HG03565 (cell line): Measurements from ENCODE around the gene AOPEP.
"Not testable (repeated sequence)": the region's sequence is repeated elsewhere in the genome, so short reads cannot be mapped to it uniquely, and the experiment has no call there.

ENCODE experiments used
- ATAC-seq: cut with Tn5 transposase; IDR thresholded peaks from one replicate; pipeline ENCODE4 v1.9.1; 2021; ENCODE audit warnings: mild to moderate bottlenecking, moderate library complexity; ENCODE audit not compliant: unreplicated experiment

The AOPEP gene

DNA sequence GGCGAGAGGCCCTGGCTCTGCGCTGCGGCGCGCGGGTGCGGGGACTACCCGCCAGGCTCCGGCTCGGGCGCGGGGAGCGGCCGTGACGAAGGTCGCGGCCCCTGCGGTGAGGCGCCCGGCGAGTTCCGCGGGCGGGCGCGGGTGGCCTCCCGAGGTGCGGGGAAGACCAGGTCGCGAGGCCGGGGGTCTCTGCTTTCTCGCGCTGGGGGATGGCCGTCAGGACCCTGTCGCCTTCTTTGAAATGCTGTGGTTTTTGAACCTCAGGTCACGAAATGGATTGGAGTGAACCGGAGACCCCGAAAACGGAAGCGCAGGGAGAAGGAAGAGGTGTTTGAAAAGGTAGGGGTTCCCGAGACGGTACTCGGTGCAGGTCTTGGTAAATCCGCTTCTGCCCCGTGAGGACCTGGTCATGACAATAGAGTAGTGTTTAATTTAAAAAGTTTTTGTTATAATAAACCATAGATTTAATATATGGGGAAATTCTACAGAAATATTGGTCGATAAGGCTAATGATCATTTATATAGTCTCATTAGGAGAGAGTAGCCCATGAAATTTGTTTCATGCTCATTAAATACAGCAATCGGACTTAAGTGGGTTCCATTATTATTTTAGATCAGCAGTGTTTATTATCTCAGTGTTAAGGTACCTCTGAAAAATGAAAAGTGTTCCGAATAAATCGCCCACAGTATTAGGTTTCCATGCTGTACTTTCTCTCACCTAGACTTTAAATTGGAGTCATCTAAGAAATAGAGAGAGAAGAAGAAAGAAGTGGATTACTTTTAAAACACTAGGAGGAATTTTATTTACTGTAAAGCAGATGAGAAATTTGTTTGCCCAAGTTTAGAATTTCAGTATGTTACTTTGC, 279.0 kb downstream of the AOPEP start:
- peak; percentile 30 for ATAC-seq

DNA sequence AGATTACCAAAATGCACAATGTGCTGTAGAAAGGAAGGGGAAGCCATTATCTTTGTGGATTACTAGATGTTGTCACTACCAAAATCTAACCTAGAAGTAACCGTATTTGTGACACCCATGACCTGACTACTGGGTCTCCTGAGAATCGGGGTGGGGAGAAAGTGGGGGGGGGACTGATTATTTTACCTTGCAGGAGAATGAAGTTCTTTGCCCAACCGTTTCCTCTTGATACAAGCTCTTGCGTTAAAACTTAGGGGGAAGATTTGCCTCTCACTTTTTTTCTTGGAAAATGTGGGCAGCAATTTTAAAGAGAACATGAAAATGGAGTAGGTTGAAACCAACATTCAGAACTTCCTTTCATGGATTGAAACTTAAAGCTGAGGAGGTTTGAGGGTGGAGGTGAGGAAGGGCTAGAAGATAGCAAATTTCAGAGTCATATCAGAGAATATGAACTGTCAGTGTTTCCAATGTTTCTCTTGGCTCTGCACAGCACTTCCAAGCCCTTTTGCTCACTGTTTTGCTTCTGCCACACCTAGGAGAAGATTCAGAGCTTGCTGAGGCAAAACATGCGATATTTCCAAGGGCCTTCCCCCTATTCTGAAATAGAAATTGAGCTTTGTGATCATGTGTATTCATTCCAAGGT, 280.8 kb downstream of the AOPEP start:
- no peak for ATAC-seq

DNA sequence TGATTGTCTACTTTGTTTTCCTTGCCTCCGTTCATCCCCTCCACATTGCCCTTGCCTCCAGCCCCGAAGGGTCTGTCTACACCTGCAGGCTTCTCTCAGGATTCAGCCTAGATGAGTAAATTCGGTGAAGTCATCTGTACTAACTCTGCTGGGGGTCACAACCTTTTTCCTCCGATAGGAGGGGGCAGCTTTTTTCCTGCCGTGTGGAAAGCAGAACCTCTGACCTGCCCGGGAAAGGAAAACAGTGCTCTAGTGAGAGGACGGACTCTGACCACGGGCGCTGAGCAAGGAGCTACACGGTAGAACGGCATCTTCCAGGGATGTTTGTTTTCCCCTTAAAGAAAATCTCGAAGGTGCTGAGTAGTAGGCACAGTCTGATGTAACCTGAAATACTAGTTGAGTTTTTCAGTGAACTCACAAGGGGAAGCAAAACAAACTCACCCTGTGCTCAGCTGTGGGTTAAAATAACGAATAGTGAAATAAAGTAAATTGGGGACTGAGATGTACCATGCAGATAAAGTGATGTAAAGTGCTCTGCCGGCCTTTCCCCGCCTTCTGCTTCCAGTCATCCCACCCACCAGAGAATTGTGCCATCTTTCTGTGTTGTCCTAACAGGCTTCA, 281.8 kb downstream of the AOPEP start:
- no peak for ATAC-seq

DNA sequence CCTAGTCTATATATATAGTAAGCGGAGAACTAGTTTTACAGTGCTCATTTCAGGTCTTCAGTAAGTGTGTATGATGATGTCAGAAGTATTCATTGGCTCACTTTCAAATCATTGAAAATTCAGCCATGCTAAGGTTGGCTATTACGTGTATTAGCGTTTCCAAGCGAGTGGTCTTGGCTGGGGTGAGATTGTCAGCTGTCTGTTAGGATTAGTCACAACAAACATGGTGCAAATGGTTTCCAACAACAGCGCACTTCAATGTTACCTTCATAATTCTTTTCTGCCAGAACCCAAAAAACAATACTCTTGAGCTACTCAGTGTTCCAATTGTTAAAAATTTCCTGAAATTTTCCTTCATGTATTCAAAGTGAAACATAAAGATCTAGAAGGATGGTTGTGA, 283.0 kb downstream of the AOPEP start:
- no peak for ATAC-seq

DNA sequence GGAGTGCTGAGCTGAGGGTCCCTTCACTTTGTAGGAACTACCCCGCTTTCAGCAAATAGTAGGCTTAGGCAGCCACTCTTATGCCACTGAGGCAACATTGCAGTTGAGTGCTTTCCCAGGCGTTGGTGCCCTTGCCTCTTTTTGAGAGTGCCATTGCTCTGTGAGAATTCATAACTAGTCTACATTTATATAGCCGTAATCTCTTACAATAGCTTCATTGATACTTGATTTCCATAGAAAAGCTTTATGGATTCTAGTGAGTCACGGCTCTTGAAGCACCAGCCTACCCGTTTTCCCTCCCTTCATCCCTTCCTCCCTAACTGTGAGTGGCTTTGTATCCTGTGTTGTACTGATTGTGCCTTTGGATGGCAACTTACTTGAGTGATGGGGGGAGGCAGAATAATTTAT, 283.9 kb downstream of the AOPEP start:
- ATAC-seq, result no peak

DNA sequence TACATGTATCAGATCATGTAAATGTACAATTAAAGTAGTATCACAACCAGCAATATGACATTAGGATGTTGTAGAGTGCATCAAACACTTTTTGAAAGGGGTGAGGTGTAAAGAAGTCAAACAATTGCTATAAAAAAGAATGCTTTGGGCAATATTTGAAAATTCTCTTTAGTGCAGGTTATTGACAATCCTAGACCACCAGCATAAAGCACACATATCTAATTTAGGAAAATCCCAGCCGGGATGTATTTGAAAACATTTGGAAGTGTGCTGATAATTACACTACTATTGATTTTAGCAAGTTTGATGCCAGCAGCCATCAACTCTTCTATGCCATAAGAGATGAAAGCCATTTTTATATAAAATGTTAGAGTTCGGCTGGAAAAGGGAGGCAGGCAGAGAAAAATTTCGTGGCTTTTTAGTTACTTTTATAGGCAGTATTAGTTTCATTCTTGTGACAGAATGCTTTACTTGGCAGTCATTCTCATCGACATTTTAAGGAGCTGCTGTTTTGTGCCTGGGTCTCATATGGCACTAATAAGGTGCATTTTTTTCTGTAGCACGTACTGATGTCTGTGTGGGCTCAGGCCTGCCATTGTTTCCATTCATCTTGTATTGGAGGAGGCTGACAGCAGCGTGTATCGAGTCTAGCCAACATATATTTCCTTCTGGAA, 285.7 kb downstream of the AOPEP start:
- no peak for ATAC-seq

DNA sequence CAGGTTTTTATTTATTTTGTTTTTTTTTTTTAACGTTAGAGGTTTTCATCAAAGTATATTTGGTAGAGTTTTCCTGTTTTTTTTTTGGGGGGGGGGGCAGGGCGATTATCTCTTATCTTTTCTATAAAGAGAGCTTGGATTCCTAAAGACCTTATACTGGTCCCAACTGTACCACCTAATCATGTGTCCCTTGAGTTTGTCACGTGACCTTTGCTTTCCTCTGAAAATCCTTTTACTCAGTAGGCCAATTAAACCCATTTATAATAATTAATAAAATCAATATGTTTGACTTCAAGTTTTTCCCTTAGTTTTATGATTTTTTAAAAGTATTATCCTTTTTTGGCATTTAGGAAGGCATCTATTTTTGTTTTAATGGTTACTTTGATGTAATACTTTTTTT, 286.4 kb downstream of the AOPEP start:
- ATAC-seq, result no peak

DNA sequence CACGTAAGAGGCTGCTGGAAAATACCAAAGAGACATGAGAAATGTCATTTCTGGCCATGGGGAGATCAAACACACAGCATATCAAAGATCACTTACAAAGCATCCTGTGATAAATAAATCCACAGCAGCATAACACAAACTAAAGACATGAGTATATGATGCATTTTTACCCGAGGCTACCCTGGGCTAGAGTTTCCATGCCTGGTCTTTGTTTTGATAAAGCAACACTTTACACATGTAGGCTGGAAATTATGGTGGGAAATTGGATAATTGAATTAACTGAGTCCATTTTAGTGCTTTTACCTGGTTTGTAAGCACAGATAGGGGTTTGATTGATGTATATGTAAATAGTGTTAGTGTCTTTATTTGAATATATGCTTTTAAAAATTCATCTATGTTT, 288.4 kb downstream of the AOPEP start:
- ATAC-seq, result no peak

DNA sequence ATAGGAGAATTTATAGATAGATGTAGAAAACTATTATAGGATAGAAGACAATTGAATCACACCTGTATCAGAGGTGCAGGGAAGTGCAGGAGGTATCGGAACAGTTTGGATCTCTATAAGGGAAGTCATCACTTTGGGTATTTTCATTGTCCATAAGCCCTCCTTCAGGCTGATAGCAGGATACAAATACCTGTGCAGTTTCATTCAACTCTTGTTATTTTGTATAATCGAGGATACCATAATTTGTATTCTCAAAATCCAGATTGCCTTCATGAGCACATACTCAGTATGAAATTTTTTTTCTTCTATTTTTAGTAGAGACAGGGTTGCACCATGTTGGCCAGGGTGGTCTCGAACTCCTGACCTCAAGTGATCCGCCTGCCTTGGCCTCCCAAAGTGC, 289.1 kb downstream of the AOPEP start:
- no peak for ATAC-seq

DNA sequence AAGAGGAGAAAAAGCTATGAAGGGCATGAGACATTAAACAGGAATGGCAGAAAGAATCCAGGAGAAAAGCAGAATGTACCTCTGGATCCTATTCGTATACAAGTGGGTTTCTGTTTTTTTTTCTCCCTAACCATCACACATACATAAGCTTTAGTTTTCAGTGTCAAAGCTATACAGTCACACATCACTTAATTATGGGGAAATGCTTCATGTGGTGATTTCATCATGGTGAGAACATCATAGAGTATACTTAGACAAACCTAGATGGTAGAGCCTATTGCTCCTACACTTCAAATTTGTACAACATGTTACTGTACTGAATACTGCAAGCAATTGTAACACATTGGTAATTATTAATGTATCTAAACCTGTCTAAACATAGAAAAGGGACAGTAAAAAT, 290.6 kb downstream of the AOPEP start:
- no peak for ATAC-seq

DNA sequence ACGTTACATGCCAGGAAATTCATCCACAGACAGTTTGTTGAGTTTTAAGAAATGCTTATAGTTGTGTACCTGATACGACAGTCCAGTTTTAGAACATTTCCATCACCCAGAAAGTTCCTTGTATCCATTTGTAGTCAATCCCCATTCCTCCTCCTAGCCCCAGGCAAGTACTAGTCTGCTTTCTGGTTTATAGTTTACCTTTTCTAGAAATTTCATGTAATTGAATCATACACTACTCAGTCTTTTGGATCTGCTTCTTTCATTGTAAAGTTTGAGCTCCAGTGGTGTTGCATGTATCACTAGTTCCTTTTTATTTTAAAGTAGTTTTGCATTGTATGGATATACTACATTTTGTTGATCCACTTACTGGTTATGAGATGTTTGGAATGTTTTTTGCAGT, 291.2 kb downstream of the AOPEP start:
- ATAC-seq, result no peak

DNA sequence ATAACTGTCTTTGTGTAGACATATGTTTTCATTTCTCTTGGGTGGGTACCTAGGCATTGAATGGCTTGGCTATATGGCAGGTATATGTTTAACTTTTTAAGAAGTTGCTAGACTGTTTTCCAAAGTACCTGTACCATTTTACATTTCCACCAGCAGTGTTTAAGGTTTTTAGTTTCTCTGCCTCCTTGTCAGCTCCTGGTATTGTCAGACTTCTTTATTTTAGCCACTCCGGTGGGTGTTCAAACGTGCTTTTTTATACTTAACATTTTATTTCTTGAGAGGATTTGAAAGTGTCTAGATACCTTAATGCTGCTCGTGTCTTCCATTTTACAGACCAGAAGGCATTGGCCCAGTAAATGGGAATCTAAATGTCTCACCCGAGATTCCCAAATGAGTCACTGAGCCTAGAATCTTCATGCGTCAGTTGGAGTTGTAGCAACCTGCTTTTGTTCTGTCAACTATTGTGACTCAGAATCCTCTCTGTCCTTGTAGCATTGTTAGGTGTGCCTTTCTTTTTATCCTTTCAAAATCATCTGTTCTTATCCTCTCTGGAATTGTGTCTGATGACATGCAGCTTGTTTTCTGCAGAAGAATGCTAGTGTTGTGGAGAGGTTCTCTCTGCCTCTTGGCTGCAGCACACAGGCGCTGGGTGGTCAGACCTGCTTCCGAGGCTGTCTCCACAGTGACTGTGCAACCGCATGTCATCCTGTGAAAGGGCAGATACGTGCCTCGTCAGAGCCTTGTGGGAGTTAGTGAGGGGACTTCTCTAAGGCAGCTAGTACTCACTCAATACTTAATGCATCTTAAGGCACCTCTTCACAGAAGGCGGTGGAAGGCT, 291.8 kb downstream of the AOPEP start:
- ATAC-seq, result no peak

DNA sequence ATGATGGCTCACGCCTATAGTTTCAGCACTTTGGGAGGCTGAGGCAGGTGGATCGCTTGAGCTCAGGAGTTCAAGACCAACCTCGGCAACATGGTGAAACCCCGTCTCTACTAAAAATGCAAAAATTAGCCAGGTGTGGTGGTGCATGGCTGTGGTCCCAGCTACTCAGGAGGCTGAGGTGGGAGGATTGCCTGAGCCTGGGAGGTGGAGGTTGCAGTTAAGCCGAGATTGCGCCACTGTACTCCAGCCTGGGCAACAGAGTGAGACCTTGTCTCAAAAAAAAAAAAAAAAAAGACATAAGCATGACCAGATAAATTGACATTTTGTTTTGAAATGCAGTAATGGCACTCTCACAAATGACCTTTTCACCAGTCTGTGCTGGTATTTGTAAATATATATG, 294.1 kb downstream of the AOPEP start:
- not testable (repeated sequence) for ATAC-seq

DNA sequence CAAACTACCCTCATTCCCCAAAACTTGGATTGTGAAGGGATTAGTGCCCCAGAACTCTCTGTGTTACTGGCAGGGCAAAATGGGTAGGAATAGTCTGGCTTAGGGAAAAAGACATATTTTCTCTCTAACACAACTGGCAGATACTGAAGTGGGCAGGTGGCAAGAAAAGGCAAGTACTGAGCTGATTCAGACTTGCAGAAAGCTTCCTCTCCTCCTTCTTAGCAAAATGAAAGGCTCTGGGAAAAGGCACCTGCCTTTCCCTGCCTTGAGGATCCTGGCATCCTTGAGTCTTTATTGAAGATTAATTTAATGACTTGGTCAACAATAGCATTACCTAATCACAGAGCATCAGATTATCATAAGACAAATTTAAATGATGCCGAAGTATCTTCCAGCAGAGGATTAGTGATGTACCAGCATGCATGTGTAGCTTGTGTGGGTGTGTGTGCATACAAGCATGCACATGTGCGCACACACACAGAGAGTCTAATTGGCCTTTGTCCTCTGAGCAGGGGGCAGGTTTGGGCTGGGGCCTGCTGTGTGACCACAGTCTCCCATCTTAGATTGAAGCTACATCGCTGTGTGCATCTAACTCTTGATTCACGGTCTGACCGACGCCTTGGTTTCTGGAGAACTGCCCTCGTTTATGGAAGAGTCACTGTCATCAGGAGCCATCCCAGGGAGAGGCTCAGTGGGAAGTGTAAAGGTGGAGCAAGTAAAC, 294.8 kb downstream of the AOPEP start:
- ATAC-seq, result no peak

DNA sequence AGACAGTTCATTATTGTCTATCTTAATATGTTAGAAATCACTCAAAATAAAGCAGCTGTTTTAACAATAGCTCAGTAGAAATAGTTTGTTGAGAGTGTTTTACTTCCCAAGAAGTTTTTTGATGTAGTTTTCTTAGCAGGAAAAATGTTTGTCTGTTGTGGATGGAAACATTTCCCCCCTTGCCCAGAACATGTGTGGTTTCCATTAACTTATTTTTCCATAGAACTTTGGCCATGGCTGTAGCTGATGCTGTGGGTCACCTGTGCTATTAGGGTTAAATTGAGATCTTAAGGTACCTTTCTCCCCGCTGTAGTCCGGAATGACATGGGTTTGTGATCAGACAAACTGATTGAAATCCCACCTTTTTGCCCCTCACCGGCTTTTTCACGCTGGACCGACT, 296.2 kb downstream of the AOPEP start:
- no peak for ATAC-seq

DNA sequence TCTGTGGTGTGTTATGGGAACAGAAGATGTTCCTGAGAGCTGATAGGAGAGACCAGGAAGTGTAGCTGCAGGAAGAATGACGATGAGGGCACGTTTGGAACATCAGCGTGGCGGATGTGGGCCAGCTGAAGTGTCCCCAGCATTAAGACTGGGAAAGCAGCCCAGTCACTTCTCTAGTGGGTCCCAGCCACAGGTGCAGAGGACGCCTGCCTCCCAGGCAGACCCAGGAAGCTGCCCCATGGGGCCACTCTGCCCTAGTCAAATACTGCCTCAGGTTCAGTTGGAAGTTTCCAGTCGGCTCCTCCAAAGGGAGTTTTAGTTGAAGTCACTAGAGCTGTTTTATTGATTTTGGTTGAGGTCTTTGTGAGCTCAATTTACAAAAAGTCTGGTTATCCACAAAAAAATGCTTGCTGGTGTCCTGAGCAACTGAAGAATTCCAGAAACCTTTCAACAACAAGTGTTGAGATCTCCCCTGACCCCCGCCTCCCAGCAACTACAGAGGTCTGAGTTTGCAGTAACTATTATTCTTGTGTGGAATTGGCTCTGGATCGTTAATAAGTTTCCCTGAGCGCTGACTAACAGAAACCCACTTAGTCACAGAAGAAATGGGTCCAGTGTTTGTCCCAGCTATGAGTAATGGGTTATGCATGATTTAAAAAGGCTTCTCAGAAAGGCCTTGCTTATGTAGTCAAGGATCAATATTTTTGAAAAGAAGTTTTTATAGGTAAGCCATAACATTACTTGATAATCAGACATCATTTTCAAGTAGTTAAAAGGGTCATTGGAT, 296.9 kb downstream of the AOPEP start:
- no peak for ATAC-seq

DNA sequence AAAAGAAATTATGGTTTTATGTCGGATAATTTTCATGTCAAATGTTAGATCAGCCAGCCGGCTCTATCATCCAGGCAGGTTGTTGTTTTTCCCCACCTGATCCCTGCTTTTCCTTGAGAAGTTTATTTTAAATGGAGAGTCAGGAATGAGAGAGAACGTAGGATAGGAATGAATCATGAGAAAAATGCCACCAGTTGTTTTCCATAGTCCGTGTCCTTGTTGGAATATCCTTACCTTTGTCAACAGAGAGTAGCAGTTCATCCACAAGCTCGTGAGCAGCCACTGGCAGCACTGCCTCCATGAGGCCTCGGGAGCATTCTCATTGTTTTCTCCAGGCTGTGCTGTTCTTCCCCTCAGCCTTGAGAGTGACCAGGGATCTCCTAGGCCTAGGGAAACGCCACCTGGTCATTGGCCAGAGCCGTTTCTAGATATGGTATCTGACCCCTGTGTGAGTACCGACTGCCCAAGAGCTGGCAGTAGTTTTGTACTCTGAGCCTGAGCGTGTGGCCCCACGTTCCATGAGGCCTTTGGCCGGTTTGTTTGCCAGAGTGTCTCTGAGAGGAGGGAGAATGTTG, 297.7 kb downstream of the AOPEP start:
- ATAC-seq, result no peak

DNA sequence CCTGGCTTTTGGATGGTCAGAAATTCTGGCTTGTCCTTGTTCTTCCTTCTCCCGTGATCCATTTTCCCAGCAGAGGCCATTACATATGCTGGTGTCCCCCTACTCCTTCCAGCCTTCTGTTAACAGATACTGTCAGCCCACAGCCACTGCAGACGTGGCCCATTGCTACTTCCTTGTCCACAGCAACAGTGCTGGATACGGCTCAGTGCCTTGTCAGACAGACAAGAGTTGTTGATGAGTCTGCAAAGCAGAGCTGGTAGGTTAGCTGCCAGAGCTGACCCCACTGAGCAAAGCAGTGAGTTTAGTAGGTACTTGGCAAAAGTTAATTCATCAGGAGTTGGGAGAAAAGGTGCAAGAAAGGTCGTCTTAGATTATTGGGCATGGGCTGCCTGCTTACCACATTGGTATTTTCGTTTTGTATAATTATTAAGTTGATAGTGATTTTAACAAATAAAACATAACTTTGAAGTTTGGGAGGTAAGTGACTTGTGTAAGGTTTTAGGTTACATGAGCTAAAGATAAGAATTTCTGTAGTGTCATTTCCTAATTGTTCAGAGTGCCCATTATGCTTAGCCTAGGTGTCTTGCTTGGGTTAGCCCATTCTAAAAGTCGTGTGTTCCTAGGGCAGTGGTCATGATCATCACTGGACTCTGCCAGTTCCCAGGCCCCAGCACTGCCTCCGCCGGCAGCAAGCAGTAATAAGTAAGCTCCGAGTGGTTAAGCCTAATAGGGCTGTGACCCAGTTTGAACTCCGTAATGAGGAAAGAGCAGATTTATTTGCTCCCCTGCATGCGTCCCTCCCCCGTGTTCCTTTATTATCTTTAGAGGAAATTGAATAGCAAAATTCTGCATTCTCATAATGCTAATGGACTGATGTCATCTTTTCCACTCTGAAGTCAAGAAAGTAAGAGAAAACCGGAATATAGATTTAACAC, 299.0 kb downstream of the AOPEP start:
- no peak for ATAC-seq
